ENCODE data around the gene SH3RF3. TPM values are rescaled to one million over a fixed set of nuclear protein-coding genes. Genes with fewer than 3 reads are reported as not detected.

The SH3RF3 gene
- total RNA-seq, 1 experiment from 2014 or later: 0.30 TPM

DNA sequence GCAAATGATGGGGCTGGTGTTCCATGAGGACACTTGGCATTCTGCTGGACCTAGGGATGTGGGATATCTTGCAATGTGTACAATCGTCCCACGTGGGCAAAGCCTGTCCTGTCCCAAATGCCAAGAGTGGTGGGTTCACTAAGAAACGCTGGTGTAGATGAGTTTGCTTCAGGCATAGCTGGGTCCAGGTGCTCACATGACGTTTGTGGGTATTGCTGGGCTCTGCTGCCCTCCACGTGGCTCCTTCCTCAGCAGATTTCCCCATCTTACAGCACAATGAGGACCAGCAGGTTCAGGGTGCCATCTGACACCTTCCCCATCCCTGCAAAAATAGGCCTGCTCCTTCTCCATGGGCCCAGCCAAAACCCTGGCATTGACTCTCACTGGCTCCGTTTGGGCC lies 378.8 kb downstream of the SH3RF3 start:
- no peaks in the 10 kb centered on the region for H3K27me3 ChIP-seq
- no peaks in the 10 kb centered on the region for H3K4me1 ChIP-seq
- H3K4me3 ChIP-seq: no peak overlapping the region
- DNase-seq: no peak
- no peak overlapping the region for H3K27ac ChIP-seq
- H3K9me3 ChIP-seq (replicated peaks): no peaks in the 10 kb centered on the region
- no peaks in the 10 kb centered on the region for H3K36me3 ChIP-seq

GRCh38 chr2:109508556-109508955 lies 379.6 kb downstream of the SH3RF3 start:
- Histone ChIP-seq H3K36me3 (no peaks in the 10 kb centered on the region), H3K9me3 (replicated peaks) (no peaks in the 10 kb centered on the region), H3K4me3 (no peak overlapping the region), H3K4me1 (no peaks in the 10 kb centered on the region), H3K27me3 (no peaks in the 10 kb centered on the region), H3K27ac (no peak overlapping the region)
- DNase-seq: no peak

DNA sequence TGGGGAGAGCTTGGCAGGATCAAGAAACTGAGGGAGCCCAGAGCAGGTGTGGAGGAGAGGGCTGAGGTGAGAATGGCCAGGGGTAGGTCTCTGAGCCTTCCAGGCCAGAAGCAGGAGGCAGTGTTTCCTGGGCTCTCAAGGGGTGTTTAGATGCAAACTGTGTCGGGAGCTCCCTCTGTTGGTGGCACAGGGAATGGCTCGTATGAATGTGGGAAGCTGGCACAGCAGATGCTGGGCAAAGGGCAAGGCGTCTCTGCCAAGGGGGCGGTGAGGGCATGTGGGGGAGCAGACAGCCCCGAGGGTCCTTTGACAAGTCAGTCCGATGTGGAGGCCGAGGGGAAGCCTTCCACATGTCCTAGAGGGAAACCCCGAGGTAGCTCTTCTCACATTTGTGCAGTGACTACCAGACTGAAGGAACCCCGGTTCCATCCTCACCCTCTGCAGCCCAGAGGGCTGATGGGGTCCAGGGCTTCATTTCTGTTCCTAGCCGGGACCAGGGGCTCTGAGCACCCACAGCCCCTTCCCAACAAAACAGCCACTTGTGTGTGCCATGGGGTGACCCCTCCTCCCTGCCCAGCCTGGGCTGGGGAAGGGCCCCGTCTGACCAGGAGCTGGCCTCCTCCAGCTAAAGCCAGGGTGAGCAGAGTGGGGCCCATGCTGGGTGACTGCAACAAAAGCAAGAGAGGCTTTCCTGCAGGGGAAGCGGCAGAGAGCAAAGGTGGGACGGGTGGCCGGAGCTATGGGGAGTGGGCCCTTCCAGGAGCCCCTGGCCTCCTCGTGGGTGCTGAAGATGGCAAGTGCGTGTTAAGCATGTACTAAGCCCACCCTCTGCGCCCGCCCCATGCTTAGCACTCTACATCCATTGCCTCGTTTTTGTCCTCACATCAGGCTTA lies 381.4 kb downstream of the SH3RF3 start:
- no peaks in the 10 kb centered on the region for H3K9me3 ChIP-seq (replicated peaks)
- peak; percentile 68 to 85 for DNase-seq

DNA sequence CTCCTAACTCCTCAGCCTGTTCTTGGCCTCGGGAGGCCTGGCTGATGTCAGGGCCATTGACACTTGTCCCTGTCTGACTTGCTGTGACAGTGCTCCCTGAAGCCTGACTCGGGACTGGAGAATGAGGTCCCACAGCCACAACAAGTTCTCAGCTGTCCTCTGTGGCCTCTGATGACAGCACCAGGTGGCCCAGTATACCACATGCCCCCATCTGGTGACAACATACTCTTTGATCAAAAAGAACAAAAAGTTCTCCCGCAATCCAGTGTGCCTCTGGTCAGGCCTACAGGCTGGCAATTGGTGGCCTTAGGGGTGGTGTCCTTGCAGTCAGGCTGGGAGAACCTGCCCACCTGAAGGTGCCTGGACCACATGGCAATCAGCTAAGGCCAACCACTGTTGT lies 382.2 kb downstream of the SH3RF3 start:
- H3K4me3 ChIP-seq: no peak overlapping the region
- no peak overlapping the region for H3K27ac ChIP-seq
- H3K36me3 ChIP-seq: no peaks in the 10 kb centered on the region
- no peaks in the 10 kb centered on the region for H3K4me1 ChIP-seq
- no peaks in the 10 kb centered on the region; the same call in 1 of the 2 replicates for H3K27me3 ChIP-seq
- DNase-seq: no peak
- no peaks in the 10 kb centered on the region for H3K9me3 ChIP-seq (replicated peaks)

More for the DNA sequence above, 381.4 kb downstream of the SH3RF3 start:
- Histone ChIP-seq H3K27ac (no peak overlapping the region), H3K36me3 (no peaks in the 10 kb centered on the region), H3K4me1 (no peaks in the 10 kb centered on the region), H3K27me3 (no peaks in the 10 kb centered on the region; the same call in 1 of the 2 replicates), H3K4me3 (no peak overlapping the region)

GRCh38 chr2:109512076-109512475 lies 383.1 kb downstream of the SH3RF3 start:
- DNase-seq: no peak
- H3K36me3 ChIP-seq: no peaks in the 10 kb centered on the region
- H3K4me3 ChIP-seq: no peak overlapping the region
- no peaks in the 10 kb centered on the region for H3K4me1 ChIP-seq
- no peaks in the 10 kb centered on the region for H3K9me3 ChIP-seq (replicated peaks)
- no peaks in the 10 kb centered on the region; the same call in 1 of the 2 replicates for H3K27me3 ChIP-seq
- no peak overlapping the region for H3K27ac ChIP-seq

GRCh38 chr2:109513230-109513629 lies 384.2 kb downstream of the SH3RF3 start:
- H3K27ac ChIP-seq: no peak overlapping the region
- no peaks in the 10 kb centered on the region for H3K9me3 ChIP-seq (replicated peaks)
- no peak overlapping the region for H3K4me3 ChIP-seq
- no peaks in the 10 kb centered on the region for H3K36me3 ChIP-seq
- H3K27me3 ChIP-seq: no peaks in the 10 kb centered on the region; the same call in 1 of the 2 replicates
- no peak for DNase-seq
- H3K4me1 ChIP-seq: no peaks in the 10 kb centered on the region

GRCh38 chr2:109513749-109514588 lies 385.0 kb downstream of the SH3RF3 start:
- no peaks in the 10 kb centered on the region for H3K36me3 ChIP-seq
- no peak overlapping the region for H3K4me3 ChIP-seq
- no peaks in the 10 kb centered on the region; the same call in 1 of the 2 replicates for H3K27me3 ChIP-seq
- no peak for DNase-seq
- H3K9me3 ChIP-seq (replicated peaks): no peaks in the 10 kb centered on the region
- H3K4me1 ChIP-seq: no peaks in the 10 kb centered on the region
- H3K27ac ChIP-seq: no peak overlapping the region

DNA sequence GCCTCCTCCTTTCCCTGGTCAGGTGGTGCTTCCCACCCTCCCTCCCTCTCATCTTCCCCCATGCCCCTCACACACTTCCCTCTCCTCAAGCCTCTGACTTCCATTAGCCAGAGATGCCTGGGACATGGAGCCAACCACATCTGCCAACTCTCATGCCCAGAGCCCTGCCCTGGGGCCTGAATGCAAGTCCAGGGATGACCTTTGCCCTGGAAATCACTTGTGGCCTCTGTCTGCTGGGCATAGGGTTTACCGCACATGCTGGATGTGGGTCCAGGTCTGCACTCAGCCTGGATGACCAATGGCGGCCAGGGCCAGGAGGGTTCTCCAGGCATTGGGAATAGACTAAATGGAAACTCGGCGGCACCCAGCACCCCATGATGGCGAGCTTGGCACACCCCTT lies 385.9 kb downstream of the SH3RF3 start:
- no peak overlapping the region for H3K27ac ChIP-seq
- no peaks in the 10 kb centered on the region for H3K4me1 ChIP-seq

GRCh38 chr2:109516445-109517117 lies 387.6 kb downstream of the SH3RF3 start:
- no peak overlapping the region for H3K27ac ChIP-seq
- H3K27me3 ChIP-seq: no peaks in the 10 kb centered on the region; the same call in 1 of the 2 replicates
- no peaks in the 10 kb centered on the region for H3K4me1 ChIP-seq
- H3K4me3 ChIP-seq: no peak overlapping the region
- H3K9me3 ChIP-seq (replicated peaks): no peaks in the 10 kb centered on the region
- peak; percentile 64 to 79 for DNase-seq
- H3K36me3 ChIP-seq: no peaks in the 10 kb centered on the region

More for the DNA sequence above, 385.9 kb downstream of the SH3RF3 start:
- H3K27me3 ChIP-seq: no peaks in the 10 kb centered on the region; the same call in 1 of the 2 replicates
- H3K36me3 ChIP-seq: no peaks in the 10 kb centered on the region
- no peak for DNase-seq
- no peaks in the 10 kb centered on the region for H3K9me3 ChIP-seq (replicated peaks)
- H3K4me3 ChIP-seq: no peak overlapping the region

DNA sequence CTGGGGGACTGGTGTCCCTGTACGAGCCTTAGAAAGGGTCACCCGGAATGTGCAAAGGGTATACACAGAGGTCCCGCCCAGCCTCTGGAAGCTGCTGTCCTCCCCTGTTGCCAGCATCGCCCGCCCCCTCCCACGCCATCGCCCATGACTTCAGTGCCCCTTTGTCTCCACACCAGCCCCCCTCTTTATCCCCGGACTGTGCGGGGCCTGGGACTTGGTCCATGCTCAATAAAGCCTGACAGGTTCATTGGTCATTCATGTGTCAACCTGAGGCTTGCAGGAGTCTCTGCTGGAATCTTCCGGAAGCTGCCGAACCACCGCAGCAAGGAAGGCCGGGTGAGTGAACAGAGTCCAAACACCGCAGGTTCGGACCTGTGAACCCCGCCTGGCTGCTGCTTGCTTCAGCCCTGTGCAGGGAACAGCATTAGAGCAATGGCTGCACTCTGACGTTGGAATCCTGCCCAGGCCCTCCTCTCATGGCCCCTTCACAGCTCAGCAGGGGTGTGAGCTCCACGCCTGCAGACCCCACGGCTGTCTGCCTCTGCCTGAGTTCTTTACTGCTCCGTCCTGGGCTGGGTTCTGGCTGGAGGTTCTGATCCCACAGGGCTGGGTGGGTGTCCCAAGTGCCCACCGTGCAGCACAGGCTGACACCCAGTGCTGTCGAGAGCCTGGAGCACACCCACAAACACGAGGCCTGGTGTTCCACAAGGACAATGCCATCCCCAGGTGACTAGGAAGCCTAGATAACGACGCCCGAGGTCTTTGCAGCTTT lies 388.3 kb downstream of the SH3RF3 start:
- DNase-seq: no peak
- Histone ChIP-seq H3K36me3 (no peaks in the 10 kb centered on the region), H3K4me1 (no peaks in the 10 kb centered on the region)

DNA sequence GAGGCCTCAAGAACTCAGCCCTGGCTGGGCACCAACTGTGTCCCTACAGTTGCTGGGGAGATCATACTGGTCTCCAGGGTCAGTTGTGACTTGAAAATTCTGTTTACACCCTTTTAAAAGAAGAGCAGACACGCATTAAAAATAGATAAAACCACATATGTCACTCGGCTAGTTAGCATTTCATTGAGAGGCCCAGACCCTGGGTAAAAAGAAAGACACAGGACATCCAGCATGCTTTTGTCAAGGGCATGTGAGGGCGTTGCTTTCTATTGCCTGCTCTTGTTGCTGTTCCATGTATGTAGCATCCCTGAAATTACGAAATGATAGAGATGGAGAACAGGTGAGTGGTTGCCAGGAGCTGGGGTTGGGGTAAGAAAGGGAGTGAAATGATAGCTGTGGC lies 390.5 kb downstream of the SH3RF3 start:
- H3K4me3 ChIP-seq: no peak overlapping the region
- no peaks in the 10 kb centered on the region for H3K4me1 ChIP-seq
- no peaks in the 10 kb centered on the region for H3K27me3 ChIP-seq
- H3K9me3 ChIP-seq (replicated peaks): no peaks in the 10 kb centered on the region
- no peaks in the 10 kb centered on the region for H3K36me3 ChIP-seq
- no peak overlapping the region for H3K27ac ChIP-seq
- no peak for DNase-seq

More for the DNA sequence above, 388.3 kb downstream of the SH3RF3 start:
- Histone ChIP-seq H3K4me3 (no peak overlapping the region), H3K27ac (no peak overlapping the region), H3K9me3 (replicated peaks) (no peaks in the 10 kb centered on the region), H3K27me3 (no peaks in the 10 kb centered on the region; the same call in 1 of the 2 replicates)

- Histone ChIP-seq H3K4me1 (no peaks in the 10 kb centered on the region), H3K27me3 (no peaks in the 10 kb centered on the region), H3K36me3 (no peaks in the 10 kb centered on the region), H3K9me3 (replicated peaks) (no peaks in the 10 kb centered on the region), H3K27ac (no peak overlapping the region), H3K4me3 (no peak overlapping the region)
- no peak for DNase-seq
Measured at GRCh38 chr2:109521233-109522062, 392.4 kb downstream of the SH3RF3 start.

DNA sequence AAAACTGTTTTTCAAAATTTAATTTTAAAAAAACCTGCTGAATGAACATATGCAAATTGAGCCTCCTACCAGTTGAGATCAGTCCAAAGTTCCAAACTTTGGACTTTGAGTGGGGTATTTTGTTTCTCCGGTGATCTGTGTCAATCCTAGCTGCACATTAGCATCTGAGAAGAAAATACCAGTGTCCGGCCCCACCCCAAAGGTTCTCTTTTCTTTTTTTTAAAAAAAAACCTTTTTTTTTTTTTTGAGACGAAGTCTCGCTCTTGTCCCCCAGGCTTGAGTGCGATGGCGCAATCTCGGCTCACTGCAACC lies 393.0 kb downstream of the SH3RF3 start:
- Histone ChIP-seq H3K4me1 (no peaks in the 10 kb centered on the region), H3K27ac (no peak overlapping the region), H3K4me3 (no peak overlapping the region), H3K27me3 (no peaks in the 10 kb centered on the region), H3K36me3 (no peaks in the 10 kb centered on the region), H3K9me3 (replicated peaks) (no peaks in the 10 kb centered on the region)
- no peak for DNase-seq
